ENCODE data around the gene ZNF248.
A peak's percentile ranks its signal among the peaks of the same experiment; 100 is the strongest.

Gene ZNF248

GRCh38 chr10:37819797-37820196 is 37.6 kb downstream of the ZNF248 start:
- DNase-seq = no peak

- DNase-seq = no peak
These were observed 41.1 kb downstream of the ZNF248 start for GRCh38 chr10:37816290-37816689.

- no peak for DNase-seq
These were observed 43.6 kb downstream of the ZNF248 start for GRCh38 chr10:37813763-37814162.

GRCh38 chr10:37812290-37812689 is 45.1 kb downstream of the ZNF248 start:
- DNase-seq = no peak

GRCh38 chr10:37803269-37803668 is 54.1 kb downstream of the ZNF248 start:
- no peak for DNase-seq

- DNase-seq = no peak
These were observed 55.9 kb downstream of the ZNF248 start for GRCh38 chr10:37801557-37801956.

- no peak for DNase-seq
These were observed 63.0 kb downstream of the ZNF248 start for GRCh38 chr10:37794305-37794976.

GRCh38 chr10:37789590-37789989 is 67.8 kb downstream of the ZNF248 start:
- DNase-seq = no peak

GRCh38 chr10:37784678-37785077 is 72.7 kb downstream of the ZNF248 start:
- DNase-seq = no peak

GRCh38 chr10:37780536-37780935 is 76.9 kb downstream of the ZNF248 start:
- no peak for DNase-seq

GRCh38 chr10:37777056-37777455 is 80.4 kb downstream of the ZNF248 start:
- no peak for DNase-seq

GRCh38 chr10:37775612-37776011 is 81.8 kb downstream of the ZNF248 start:
- no peak for DNase-seq

- DNase-seq = no peak
These were observed 83.1 kb downstream of the ZNF248 start for GRCh38 chr10:37774351-37774750.

- no peak for DNase-seq
These were observed 92.2 kb downstream of the ZNF248 start for GRCh38 chr10:37765216-37765615.

- DNase-seq = no peak
These were observed 94.3 kb downstream of the ZNF248 start for GRCh38 chr10:37763132-37763531.

- no peak for DNase-seq
These were observed 95.1 kb downstream of the ZNF248 start for GRCh38 chr10:37762287-37762686.

GRCh38 chr10:37760817-37761216 is 96.6 kb downstream of the ZNF248 start:
- no peak for DNase-seq

- no peak for DNase-seq
These were observed 99.3 kb downstream of the ZNF248 start for GRCh38 chr10:37758074-37758473.

GRCh38 chr10:37754538-37755323 is 102.7 kb downstream of the ZNF248 start:
- peak; percentile 1 for DNase-seq

- no peak for DNase-seq
These were observed 105.0 kb downstream of the ZNF248 start for GRCh38 chr10:37752334-37752875.

- DNase-seq = no peak
These were observed 109.2 kb downstream of the ZNF248 start for GRCh38 chr10:37748170-37748569.

- DNase-seq = no peak
These were observed 110.3 kb downstream of the ZNF248 start for GRCh38 chr10:37747081-37747480.

- DNase-seq = no peak
These were observed 115.6 kb downstream of the ZNF248 start for GRCh38 chr10:37741831-37742230.

- DNase-seq = no peak
These were observed 118.2 kb downstream of the ZNF248 start for GRCh38 chr10:37739181-37739580.
